HG02759 (cell line): ENCODE results near the gene SLC1A1.

Experiments used
- ATAC-seq: cut with Tn5 transposase; IDR thresholded peaks from one replicate; pipeline ENCODE4 v1.9.1; 2021; ENCODE audit warnings: mild to moderate bottlenecking, moderate library complexity; ENCODE audit not compliant: unreplicated experiment

SLC1A1 gene

DNA sequence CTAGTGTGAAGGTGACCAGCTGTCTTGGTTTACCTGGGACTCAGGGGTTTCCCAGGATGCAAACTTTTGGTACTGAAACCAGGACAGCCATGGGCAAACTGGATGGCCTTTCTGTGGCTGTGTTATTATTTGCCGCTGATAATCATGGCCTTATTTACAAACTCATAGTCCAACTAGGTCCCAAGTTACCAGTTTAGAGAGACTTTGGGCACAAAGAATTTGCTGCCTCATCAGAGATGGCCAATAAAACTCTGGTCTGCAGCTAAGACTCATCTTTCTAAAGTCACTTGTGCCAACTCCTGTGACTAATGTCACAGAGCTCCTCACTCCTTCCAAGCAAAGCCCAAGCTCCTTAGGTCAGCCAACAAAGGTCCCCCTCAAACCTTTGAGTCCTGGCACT, 124.4 kb downstream of the SLC1A1 start:
- ATAC-seq, result no peak

DNA sequence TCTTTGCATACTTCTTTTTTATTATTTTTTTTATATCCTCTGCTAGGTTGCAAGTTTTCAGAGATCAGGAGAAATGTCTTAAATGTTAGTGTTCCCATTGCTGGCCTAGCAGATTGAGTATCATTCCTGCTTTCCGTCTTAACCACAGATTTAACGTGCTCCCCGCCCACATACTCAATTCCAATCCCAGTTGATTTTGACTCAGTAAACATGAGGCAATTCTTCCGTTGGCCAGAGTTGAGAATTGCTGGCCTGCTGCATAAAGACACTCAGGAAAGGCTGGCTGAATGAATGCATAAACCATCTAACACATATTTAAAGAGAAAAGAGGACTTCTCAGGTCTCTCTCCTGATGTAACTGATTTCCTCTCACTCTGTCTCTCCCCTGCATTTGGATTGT, 125.0 kb downstream of the SLC1A1 start:
- no peak for ATAC-seq

DNA sequence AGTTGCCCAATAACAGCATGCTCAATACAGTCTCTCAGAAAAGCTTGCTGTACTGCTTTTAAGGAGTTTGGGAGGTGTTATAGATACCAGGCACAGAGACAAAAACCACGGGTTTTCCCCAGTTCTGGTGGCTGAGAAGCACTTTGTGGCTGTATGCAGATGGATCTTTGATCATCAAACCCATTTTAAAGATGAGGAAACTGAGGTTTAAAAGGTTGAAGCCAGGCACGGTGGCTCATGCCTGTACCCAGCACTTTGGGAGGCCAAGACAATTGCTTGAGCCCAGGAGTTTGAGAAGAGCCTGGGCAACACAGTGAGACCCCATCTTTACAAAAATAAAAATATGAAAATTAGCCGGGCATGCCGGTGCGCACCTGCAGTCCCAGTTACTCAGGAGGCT, 125.5 kb downstream of the SLC1A1 start:
- ATAC-seq, result no peak

DNA sequence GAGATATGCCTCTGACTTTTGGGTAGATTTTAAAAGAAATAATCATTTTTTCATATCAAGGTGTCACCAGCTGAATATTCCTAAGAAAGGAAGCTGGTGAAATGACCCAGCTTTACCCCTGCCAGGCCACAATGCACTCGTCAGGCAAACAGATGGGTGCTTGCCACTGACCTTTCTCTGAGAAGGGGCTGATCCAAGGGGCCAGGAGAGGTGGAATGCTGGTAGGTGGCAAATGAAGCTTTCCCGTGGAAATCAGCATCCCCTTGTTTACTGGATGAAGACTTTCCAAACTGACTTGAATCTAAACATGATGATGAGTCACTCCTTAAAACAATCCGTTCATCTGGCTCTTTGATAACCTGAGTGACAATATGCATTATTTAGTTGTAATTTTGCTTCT, 127.5 kb downstream of the SLC1A1 start:
- ATAC-seq, result no peak

DNA sequence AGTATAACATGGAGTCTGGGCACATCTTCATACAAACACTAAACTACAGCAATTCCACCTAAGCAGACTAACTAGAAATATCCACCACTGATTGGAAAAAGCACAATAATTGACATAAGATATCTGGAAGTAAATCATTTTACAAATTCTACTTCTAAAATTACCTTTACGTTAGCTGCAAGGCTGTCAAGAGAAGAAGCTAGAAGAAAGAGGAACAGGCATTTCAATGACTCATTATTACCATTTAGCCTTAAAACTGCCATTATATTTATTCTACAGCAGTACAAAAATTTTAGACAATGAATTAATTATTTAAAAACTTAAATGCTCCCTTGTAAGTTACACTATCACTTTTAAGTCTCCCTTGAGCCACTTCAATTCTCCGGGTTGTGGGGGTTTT, 128.4 kb downstream of the SLC1A1 start:
- ATAC-seq, result no peak

DNA sequence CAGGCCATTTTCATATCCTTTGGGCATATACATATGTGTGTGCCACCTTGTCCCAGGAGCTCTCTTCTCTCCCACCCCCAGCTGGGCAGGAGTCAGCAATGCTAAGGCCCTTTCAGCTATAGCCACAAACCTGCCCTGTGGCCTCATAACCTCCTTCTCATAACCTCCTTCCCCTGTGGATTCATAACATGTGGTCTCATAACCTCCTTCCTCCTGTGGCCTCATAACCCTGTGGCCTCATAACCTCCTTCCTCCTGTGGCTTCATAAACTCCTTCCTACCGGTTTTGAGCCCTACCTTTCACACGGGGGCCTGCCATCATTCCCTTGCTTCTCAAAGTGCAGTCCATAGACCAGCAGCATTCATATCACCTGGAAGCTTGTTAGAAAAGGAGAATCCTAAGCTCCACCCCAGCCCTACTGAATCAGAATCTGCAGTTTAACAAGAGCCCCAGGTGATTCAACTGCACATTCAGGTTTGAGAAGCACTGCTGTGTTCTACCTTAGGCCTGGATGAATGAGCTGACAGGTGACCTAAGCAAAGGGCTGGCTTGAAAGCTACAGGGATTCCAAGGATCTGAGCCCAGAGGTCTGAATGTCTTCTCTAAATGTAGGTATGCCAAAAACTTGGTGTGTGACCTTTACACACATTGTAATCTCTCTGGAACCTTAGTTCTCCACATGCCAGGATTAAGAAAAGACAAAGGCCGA, 129.9 kb downstream of the SLC1A1 start:
- no peak for ATAC-seq

DNA sequence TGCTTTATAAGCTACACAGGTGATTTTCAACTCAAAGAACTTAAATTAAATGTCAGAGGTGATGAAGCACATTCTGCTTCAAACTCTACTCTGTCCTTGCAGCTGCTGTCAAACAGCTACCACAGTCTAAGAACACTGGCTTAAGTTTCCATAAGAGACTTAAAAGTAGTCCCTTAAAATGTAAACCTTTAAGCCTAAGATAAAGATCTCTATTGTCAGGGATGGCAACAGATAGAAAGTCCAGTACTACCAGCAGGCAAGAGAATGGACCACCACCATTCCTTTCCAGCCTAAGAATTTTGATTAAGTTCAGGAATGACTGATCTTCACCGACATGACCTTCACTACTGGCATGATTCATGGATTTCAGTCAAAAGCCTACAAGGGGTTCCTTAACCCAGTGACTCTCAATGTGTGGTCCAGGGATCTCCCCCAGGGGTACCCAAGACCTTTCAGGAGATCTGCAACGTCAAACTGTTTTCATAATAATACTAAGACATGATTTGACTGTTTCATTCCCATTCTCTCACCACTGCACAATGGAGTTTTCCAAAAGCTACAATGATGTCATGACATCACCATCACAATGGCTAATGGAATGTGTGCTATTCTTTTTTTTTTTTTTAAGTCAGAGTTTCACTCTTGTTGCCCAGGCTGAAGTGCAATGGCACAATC, 130.8 kb downstream of the SLC1A1 start:
- no peak for ATAC-seq

DNA sequence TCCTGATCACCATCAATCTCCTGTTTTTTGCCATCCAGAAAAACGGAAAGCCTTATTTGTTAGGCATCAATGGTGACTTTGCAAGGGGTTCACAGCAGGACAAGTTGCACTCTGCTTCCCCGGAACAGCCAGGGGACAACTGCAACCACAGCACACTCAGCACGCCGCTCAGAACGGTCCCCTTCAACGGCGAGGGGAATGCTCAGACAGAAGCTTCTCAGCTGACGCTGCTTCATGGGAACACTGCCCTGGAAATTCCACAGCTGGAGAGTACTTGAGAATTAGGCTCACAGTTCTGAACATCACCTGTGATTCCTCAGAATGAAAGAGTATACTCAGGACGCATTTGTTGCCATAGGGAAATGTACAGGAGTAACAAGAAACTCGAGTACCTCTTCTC, 131.7 kb downstream of the SLC1A1 start:
- ATAC-seq, result no peak

DNA sequence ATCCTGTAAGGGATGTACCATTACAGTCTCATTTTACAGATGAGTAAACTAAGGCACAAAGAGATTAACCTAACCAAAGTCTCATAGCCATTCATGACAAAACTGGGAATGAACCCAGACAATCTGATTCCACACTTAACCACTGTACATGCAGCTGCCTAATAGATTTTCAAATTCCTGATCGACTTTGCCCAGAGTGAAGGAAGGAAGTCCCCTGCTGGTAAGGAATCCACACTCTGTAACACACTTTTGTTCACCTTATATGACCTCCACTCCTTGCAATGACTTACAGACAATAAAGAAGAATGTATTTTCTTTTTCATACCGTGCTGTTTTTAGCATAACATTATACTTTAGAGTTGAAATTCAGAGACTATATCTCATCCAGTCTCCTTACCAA, 140.6 kb downstream of the SLC1A1 start:
- no peak for ATAC-seq
